ENCODE measurements around the gene ALDH3B2. TPM values are rescaled to one million over a fixed set of nuclear protein-coding genes. Genes with fewer than 3 reads are reported as not detected.
"Not testable (repeated sequence)": the region's sequence is repeated elsewhere in the genome, so short reads cannot be mapped to it uniquely, and the experiment has no call there.

ALDH3B2 gene
- total and polyA plus RNA-seq, 2 donors from 2014 or later, result 1.6 to 2.1 TPM

DNA sequence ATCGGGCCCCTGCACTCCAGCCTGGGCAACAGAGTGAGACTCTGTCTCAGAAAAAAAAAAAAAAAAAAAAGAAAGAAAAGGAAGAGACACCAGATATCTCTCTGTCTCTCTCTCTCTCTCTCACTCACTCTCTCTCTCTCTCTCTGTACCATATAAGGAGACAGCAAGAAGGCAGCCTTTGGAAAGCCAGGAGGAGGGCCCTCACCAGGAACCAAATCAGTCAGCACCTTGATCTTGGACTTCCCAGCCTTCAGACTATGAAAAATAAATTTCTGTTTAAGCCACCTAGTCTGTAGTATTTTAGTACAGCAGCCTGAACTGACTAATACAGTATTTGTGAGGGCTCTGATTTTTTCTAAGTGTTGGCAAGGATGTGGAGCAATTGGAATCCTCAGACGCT, 13.6 kb upstream of the ALDH3B2 start:
- Histone ChIP-seq H3K9me3 (ENCODE audit: control insufficient read depth in 2 of 3, insufficient read depth in 1 of 3, low read length in 3 of 3) (no peaks in the 10 kb centered on the region), H3K4me3 (ENCODE audit: low read length in 3 of 3) (no peak overlapping the region), H3K4me1 (ENCODE audit: control insufficient read depth in 2 of 3, insufficient read depth in 2 of 3, low read depth in 1 of 3, low read length in 3 of 3) (no peaks in the 10 kb centered on the region), H3K27ac (ENCODE audit: low read depth in 2 of 2, low read length in 2 of 2) (no peak overlapping the region), H3K36me3 (ENCODE audit: control insufficient read depth in 2 of 3, insufficient read depth in 3 of 3, low read length in 3 of 3) (no peaks in the 10 kb centered on the region), H3K27me3 (ENCODE audit: control insufficient read depth, insufficient read depth, low read length) (no peaks in the 10 kb centered on the region), H3K9ac (ENCODE audit: low read length in 3 of 3) (no peak overlapping the region)
- intact Hi-C loops (cut with DNase I), result no loop called here
- FAIRE-seq (no peak), DNase-seq (no peak)
- TF ChIP-seq, protein P1, sequence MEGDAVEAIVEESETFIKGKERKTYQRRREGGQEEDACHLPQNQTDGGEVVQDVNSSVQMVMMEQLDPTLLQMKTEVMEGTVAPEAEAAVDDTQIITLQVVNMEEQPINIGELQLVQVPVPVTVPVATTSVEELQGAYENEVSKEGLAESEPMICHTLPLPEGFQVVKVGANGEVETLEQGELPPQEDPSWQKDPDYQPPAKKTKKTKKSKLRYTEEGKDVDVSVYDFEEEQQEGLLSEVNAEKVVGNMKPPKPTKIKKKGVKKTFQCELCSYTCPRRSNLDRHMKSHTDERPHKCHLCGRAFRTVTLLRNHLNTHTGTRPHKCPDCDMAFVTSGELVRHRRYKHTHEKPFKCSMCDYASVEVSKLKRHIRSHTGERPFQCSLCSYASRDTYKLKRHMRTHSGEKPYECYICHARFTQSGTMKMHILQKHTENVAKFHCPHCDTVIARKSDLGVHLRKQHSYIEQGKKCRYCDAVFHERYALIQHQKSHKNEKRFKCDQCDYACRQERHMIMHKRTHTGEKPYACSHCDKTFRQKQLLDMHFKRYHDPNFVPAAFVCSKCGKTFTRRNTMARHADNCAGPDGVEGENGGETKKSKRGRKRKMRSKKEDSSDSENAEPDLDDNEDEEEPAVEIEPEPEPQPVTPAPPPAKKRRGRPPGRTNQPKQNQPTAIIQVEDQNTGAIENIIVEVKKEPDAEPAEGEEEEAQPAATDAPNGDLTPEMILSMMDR (IDR thresholded peaks at IDR 0.05; ENCODE audit: borderline replicate concordance, extremely low read depth, insufficient read depth), result no peak

GRCh38 chr11:67685641-67686332, 11.4 kb upstream of the ALDH3B2 start:
- H3K9ac ChIP-seq (ENCODE audit: low read length in 3 of 3); H3K9me3 ChIP-seq (ENCODE audit: control insufficient read depth in 2 of 3, insufficient read depth in 1 of 3, low read length in 3 of 3); H3K27ac ChIP-seq (ENCODE audit: low read depth in 2 of 2, low read length in 2 of 2); intact Hi-C loops (cut with DNase I); H3K4me3 ChIP-seq (ENCODE audit: low read length in 3 of 3); FAIRE-seq; DNase-seq; H3K36me3 ChIP-seq (ENCODE audit: control insufficient read depth in 2 of 3, insufficient read depth in 3 of 3, low read length in 3 of 3); H3K27me3 ChIP-seq (ENCODE audit: control insufficient read depth, insufficient read depth, low read length); H3K4me1 ChIP-seq (ENCODE audit: control insufficient read depth in 2 of 3, insufficient read depth in 2 of 3, low read depth in 1 of 3, low read length in 3 of 3): not testable (repeated sequence)

DNA sequence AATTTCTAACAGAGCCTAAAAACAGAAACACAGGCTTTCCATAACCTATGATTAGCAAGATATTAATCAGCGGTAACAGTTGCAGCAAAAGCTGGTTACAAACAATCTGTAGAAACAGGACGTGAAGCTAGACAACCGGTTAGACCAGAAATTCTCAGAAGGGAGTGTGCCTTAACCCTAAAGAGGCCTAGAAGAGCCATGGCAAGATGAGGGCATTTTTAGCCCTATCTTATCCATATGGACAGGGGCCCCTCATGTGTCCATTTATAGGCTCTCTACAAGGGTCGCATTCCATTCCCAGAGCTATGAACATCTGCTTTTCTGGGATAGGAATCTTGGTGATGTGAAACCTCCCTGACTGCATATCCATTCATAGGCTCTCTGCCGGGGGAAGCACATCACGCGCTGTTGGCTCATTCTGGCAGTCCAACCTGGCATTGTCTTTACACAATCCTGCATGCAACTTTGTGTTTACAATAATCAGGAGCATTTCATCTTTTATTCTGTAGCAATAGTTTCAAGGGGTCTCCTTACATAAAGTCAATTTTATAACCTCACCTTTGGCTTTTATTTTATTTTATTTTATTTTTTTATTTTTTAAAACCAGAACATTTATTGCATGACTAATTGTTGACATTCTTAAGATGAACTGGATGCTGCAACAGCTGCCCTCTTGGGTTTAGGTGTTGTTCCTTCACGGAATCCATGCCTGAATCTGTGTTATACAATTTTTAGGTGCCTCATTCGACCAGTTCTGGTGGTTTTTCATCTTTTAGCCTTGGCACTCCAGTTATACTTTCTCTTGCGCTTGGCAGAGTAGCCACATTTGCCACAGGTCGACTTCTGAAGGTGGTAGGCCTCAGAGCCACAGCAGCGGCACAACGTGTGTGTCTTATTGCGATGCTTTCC, 8.0 kb upstream of the ALDH3B2 start:
- H3K4me1 ChIP-seq (ENCODE audit: control insufficient read depth in 2 of 3, insufficient read depth in 2 of 3, low read depth in 1 of 3, low read length in 3 of 3); FAIRE-seq; H3K9ac ChIP-seq (ENCODE audit: low read length in 3 of 3); H3K36me3 ChIP-seq (ENCODE audit: control insufficient read depth in 2 of 3, insufficient read depth in 3 of 3, low read length in 3 of 3); DNase-seq; intact Hi-C loops (cut with DNase I); H3K4me3 ChIP-seq (ENCODE audit: low read length in 3 of 3); H3K27ac ChIP-seq (ENCODE audit: low read depth in 2 of 2, low read length in 2 of 2); H3K27me3 ChIP-seq (ENCODE audit: control insufficient read depth, insufficient read depth, low read length); H3K9me3 ChIP-seq (ENCODE audit: control insufficient read depth in 2 of 3, insufficient read depth in 1 of 3, low read length in 3 of 3): not testable (repeated sequence)

- TF ChIP-seq, protein P1 (IDR thresholded peaks at IDR 0.05; ENCODE audit: borderline replicate concordance, extremely low read depth, insufficient read depth), result no peak
- Histone ChIP-seq H3K36me3 (ENCODE audit: control insufficient read depth in 2 of 3, insufficient read depth in 3 of 3, low read length in 3 of 3) (no peaks in the 10 kb centered on the region), H3K27ac (ENCODE audit: low read depth in 2 of 2, low read length in 2 of 2) (no peak overlapping the region), H3K9ac (ENCODE audit: low read length in 3 of 3) (no peak overlapping the region), H3K4me3 (ENCODE audit: low read length in 3 of 3) (no peak overlapping the region), H3K4me1 (ENCODE audit: control insufficient read depth in 2 of 3, insufficient read depth in 2 of 3, low read depth in 1 of 3, low read length in 3 of 3) (no peaks in the 10 kb centered on the region), H3K9me3 (ENCODE audit: control insufficient read depth in 2 of 3, insufficient read depth in 1 of 3, low read length in 3 of 3) (no peaks in the 10 kb centered on the region), H3K27me3 (ENCODE audit: control insufficient read depth, insufficient read depth, low read length) (no peaks in the 10 kb centered on the region)
- DNase-seq (no peak), FAIRE-seq (no peak)
- intact Hi-C loops (cut with DNase I), result no loop called here
Observed at GRCh38 chr11:67680696-67681470, 6.5 kb upstream of the ALDH3B2 start.

Data from kidney (tissue), 14 donors.